Measurements from ENCODE around the gene FCSK. TPM values are rescaled to one million over a fixed set of nuclear protein-coding genes. Genes with fewer than 3 reads are reported as not detected.

FCSK gene
- total and polyA plus RNA-seq, 10 of the 15 experiments (the other 5 are each of a cell fraction or from before 2014, with no cell fraction given): 0.60 to 17.6 (median 7.4) TPM

DNA sequence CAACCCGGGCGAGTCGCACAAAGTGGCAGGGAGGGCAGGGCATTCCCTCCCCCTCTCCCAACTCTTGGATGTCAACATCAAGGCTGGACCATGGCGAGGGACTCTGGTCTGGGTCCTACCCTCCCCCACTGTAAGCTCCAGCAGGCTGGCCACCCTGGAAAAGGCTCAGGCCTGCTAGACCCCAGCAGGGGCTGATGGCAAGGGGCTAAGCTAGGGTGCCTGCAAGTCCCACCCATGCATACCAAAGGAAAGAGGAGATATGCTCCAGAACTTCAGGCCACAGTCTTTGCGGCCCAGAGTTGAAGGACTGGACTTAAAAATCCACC is 35.4 kb upstream of the FCSK start (continued):
- TF ChIP-seq CUX1 (IDR thresholded peaks at IDR 0.05; ENCODE audit: insufficient replicate concordance, low read depth, low read length): no peak
- TF ChIP-seq KDM1A (IDR thresholded peaks at IDR 0.05; ENCODE audit: borderline replicate concordance): no peak

DNA sequence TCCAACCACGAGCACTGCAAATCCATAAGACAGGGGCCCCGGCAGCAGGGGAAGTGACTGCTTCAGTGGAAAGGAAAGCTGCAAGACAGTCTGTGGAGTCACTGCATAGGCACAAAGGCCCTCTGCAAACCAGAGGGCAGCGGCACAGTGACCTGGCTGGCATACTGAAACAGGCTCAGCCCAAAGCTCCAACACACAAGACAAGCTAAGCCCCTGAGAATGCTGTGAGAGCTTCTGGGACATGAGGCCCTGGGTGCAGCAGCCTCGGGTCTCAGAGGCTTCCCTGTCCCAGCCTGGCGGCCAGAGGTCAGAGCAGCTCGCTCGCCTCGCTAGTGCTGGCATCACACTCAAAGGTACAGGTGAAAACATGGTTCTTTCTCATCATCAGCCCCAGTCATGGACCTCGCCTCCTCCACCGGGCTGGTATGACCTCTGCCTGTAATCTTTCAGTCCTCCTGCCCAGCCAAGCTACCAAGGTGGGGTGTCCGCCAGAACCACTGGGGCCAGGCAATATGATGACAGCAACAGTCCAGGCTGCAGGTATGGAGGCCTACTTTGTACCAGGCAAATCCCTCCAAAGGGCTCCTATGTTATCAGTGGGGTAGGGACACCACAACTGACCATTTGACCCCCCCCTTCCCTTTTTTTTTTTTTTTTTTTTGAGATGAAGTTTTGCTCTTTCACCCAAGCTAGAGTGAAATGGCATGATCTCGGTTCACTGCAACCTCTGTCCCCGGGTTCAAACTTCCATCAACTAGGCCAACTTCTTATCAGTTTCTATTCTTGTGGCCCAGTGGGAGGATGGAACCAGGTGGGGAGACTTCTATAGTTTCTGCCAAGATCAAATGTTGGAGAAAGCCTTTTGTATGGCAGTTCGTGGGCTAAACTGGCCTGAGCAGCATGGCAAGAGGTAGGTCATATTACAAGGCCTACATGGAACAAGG is 34.7 kb upstream of the FCSK start:
- H3K27me3 ChIP-seq (replicated peaks in 1 of 2; ENCODE audit: control insufficient read depth in 2 of 2, insufficient read depth in 2 of 2, low read length in 1 of 2): no peaks in the 10 kb centered on the region
- ChIA-PET CTCF (interaction anchor here (1.0 to 3.0 kb wide), 2 partner anchors 9 to 25 kb away, joined by 4 to 9 read pairs; no protein-coding TSS in a partner anchor), SMC1A (ENCODE audit: uncharacterized antibody, unreplicated experiment) (interaction anchor here (0.8 to 5.7 kb wide), 8 partner anchors 9 to 37 kb away, joined by 3 to 39 read pairs (median 4); no protein-coding TSS in a partner anchor), RAD21 (ENCODE audit: unreplicated experiment) (interaction anchor here (0.8 to 5.0 kb wide), 4 partner anchors 8 to 13 kb away, joined by 3 to 32 read pairs (median 14); no protein-coding TSS in a partner anchor), POLR2A (interaction anchor here (0.6 to 6.0 kb wide), 5 partner anchors 9 to 34 kb away, joined by 6 to 58 read pairs (median 7); partner anchors contain the start of gene FCSK)
- BruUV-seq (replicated peaks): no TSS peak
- peaks cover 18 to 20% of the 10 kb centered on the region in 2 experiments; a peak in 3 of 4 replicates for H3K36me3 ChIP-seq (ENCODE audit: control insufficient read depth in 2 of 2, insufficient read depth in 2 of 2, low read length in 1 of 2)
- in situ Hi-C loops (cut with MboI): loop anchor here (25.0 kb wide), 1 partner anchor 1657 kb away; no protein-coding TSS in a partner anchor
- no peak overlapping the region; the same call in 1 of the 2 replicates for H3K4me3 ChIP-seq
- peaks cover 54% of the 10 kb centered on the region for H3K4me1 ChIP-seq (ENCODE audit: control insufficient read depth, insufficient read depth, low read length)
- ATAC-seq (no peak; the same call in 2 of the 3 replicates), FAIRE-seq (no peak), DNase-seq (ENCODE audit: low read depth, low spot score) (no peak)
- peak overlapping the region; percentile 66 for H3K4me2 ChIP-seq (ENCODE audit: control insufficient read depth, insufficient read depth)
- no peak overlapping the region for H2AFZ ChIP-seq (ENCODE audit: control insufficient read depth, low read depth, low read length)
- H3K27ac ChIP-seq (ENCODE audit: control insufficient read depth, insufficient read depth): peak overlapping the region; percentile 87
- TF ChIP-seq CBX5 (IDR thresholded peaks at IDR 0.05; ENCODE audit: low read depth) (no peak), NR2F1 (conservative IDR thresholded peaks at IDR 0.05) (0 out of 2 replicates have a peak, but pooled peaks have one; percentile 14), PML (IDR thresholded peaks at IDR 0.05; ENCODE audit: low read length) (no peak), EZH2 (IDR thresholded peaks at IDR 0.05; ENCODE audit: borderline replicate concordance, control insufficient read depth, low read depth, low read length) (no peak), USF1 (IDR thresholded peaks at IDR 0.05; ENCODE audit: borderline replicate concordance, extremely low read length, insufficient read depth, low read depth, low read length) (no peak), MEF2A (IDR thresholded peaks at IDR 0.05; ENCODE audit: insufficient read depth, low read depth, low read length) (no peak), NFXL1 (IDR thresholded peaks at IDR 0.05; ENCODE audit: borderline replicate concordance) (no peak)
- H3K79me2 ChIP-seq (ENCODE audit: control insufficient read depth, insufficient read depth, low read length): peaks cover 82% of the 10 kb centered on the region
- WGBS (ENCODE audit: insufficient coverage, insufficient replicate concordance, low lambda C conversion rate, missing lambda C conversion rate): 78% methylated on average over 14 of the region's 14 CpGs
- no peaks in the 10 kb centered on the region for H4K20me1 ChIP-seq (ENCODE audit: control insufficient read depth, insufficient read depth)
- H3K9me3 ChIP-seq (replicated peaks; ENCODE audit: control insufficient read depth, insufficient read depth, low read length): no peaks in the 10 kb centered on the region
- H3K9ac ChIP-seq (ENCODE audit: control insufficient read depth, insufficient read depth, low read length): peak overlapping the region; percentile 20; the same call in 1 of the 2 replicates
- intact Hi-C loops (cut with micrococcal nuclease; ENCODE audit: unreplicated experiment): no loop called here
